ENCODE measurements around the gene SRR. TPM values are rescaled to one million over a fixed set of nuclear protein-coding genes. Genes with fewer than 3 reads are reported as not detected.

The SRR gene
- total and polyA plus RNA-seq, 9 of the 15 experiments (the other 6 are each of a cell fraction or from before 2014, with no cell fraction given), result 5.0 to 19.4 (median 7.9) TPM

DNA sequence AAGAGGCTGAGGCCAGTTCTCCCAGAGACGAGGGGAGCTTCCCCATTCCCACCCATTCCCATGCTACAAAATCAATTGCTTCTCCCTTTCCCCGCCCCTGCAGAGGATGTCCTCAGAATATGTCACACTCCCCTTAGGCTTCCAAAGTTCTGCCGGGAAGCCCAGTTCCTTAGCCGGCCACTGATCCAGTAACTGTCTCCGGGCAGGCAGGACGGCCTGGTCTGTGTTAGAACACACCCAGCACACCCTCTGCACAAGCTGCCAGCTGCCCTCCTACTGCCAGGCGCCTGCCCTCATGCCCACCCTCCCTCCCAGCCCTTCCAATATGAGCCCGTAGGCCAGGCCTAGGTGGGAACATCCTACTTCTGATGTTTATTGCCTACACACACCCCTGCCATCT is 64.6 kb downstream of the SRR start:
- BruUV-seq (replicated peaks), result no TSS peak
- Histone ChIP-seq H3K9me1 (ENCODE audit: control insufficient read depth, insufficient read depth, low read length) (no peaks in the 10 kb centered on the region), H3K4me3 (no peak overlapping the region), H3K27ac (ENCODE audit: extremely low read depth, low read depth, low read length) (no peak overlapping the region), H3K36me3 (ENCODE audit: control insufficient read depth, insufficient read depth, low read length) (no peaks in the 10 kb centered on the region), H2AFZ (ENCODE audit: low read depth, low read length) (no peak overlapping the region), H4K20me1 (replicated peaks; ENCODE audit: control insufficient read depth, insufficient read depth, low read length) (no peaks in the 10 kb centered on the region), H3K9me3 (replicated peaks; ENCODE audit: control insufficient read depth, insufficient read depth, low read depth, low read length) (no peaks in the 10 kb centered on the region), H3K4me2 (ENCODE audit: insufficient read depth, low read length) (no peak overlapping the region), H3K79me2 (ENCODE audit: control insufficient read depth, insufficient read depth, low read length) (no peaks in the 10 kb centered on the region), H3K4me1 (replicated peaks in 1 of 2; ENCODE audit: control insufficient read depth in 2 of 2, insufficient read depth in 2 of 2, low read length in 2 of 2) (peaks cover 0 to 6% of the 10 kb centered on the region in 2 experiments; a peak in 2 of 5 replicates), H3K9ac (ENCODE audit: insufficient read depth in 1 of 2, low read depth in 2 of 2, low read length in 2 of 2) (no peak overlapping the region), H3K27me3 (ENCODE audit: control insufficient read depth in 2 of 2, insufficient read depth in 2 of 2, low read length in 2 of 2) (no peaks in the 10 kb centered on the region)
- DNase-seq (ENCODE audit: extremely low read depth in 1 of 4, low spot score in 3 of 4) (no peak), ATAC-seq (no peak), FAIRE-seq (no peak)
- TF ChIP-seq, protein P1, sequence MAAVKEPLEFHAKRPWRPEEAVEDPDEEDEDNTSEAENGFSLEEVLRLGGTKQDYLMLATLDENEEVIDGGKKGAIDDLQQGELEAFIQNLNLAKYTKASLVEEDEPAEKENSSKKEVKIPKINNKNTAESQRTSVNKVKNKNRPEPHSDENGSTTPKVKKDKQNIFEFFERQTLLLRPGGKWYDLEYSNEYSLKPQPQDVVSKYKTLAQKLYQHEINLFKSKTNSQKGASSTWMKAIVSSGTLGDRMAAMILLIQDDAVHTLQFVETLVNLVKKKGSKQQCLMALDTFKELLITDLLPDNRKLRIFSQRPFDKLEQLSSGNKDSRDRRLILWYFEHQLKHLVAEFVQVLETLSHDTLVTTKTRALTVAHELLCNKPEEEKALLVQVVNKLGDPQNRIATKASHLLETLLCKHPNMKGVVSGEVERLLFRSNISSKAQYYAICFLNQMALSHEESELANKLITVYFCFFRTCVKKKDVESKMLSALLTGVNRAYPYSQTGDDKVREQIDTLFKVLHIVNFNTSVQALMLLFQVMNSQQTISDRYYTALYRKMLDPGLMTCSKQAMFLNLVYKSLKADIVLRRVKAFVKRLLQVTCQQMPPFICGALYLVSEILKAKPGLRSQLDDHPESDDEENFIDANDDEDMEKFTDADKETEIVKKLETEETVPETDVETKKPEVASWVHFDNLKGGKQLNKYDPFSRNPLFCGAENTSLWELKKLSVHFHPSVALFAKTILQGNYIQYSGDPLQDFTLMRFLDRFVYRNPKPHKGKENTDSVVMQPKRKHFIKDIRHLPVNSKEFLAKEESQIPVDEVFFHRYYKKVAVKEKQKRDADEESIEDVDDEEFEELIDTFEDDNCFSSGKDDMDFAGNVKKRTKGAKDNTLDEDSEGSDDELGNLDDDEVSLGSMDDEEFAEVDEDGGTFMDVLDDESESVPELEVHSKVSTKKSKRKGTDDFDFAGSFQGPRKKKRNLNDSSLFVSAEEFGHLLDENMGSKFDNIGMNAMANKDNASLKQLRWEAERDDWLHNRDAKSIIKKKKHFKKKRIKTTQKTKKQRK (IDR thresholded peaks at IDR 0.05; ENCODE audit: borderline replicate concordance, low read depth, low read length), result no peak
- TF ChIP-seq CBX5 (IDR thresholded peaks at IDR 0.05; ENCODE audit: borderline replicate concordance, low read depth) (no peak), TCF15 (CRISPR knock-in tag; IDR thresholded peaks at IDR 0.05) (no peak)
- TF ChIP-seq, protein P2, sequence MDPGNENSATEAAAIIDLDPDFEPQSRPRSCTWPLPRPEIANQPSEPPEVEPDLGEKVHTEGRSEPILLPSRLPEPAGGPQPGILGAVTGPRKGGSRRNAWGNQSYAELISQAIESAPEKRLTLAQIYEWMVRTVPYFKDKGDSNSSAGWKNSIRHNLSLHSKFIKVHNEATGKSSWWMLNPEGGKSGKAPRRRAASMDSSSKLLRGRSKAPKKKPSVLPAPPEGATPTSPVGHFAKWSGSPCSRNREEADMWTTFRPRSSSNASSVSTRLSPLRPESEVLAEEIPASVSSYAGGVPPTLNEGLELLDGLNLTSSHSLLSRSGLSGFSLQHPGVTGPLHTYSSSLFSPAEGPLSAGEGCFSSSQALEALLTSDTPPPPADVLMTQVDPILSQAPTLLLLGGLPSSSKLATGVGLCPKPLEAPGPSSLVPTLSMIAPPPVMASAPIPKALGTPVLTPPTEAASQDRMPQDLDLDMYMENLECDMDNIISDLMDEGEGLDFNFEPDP (CRISPR knock-in tag; IDR thresholded peaks at IDR 0.05), result no peak
- ChIA-PET POLR2A (interaction anchor here (0.6 kb wide), 1 partner anchor 65 kb away, joined by 4 read pairs; no protein-coding TSS in a partner anchor), CTCF (ENCODE audit: low intra/inter-chr PET ratio) (no interaction called here)
- intact Hi-C loops (cut with micrococcal nuclease) (no loop called here), in situ Hi-C loops (cut with MboI) (no loop called here)
- 60% methylated on average over 1 of the region's 8 CpGs for WGBS (ENCODE audit: insufficient coverage, low coverage, missing lambda C conversion rate)
